HUES48 (cell line): ENCODE data around the gene KXD1.
A peak's percentile ranks its signal among the peaks of the same experiment; 100 is the strongest.
"Not testable (repeated sequence)": the region's sequence is repeated elsewhere in the genome, so short reads cannot be mapped to it uniquely, and the experiment has no call there.

Source experiments
- H3K27ac ChIP-seq: one replicate; pipeline ENCODE4 v1.7.0; 2013; ENCODE audit warnings: low read depth, low read length, inconsistent platforms
- H3K27me3 ChIP-seq: 2 replicates; pipeline ENCODE4 v1.6.1; 2013; ENCODE audit warnings: mild to moderate bottlenecking, low read length; ENCODE audit not compliant: control insufficient read depth, insufficient read depth
- H3K36me3 ChIP-seq: 2 replicates; pipeline ENCODE4 v1.6.1; 2013; ENCODE audit warnings: low read length; ENCODE audit not compliant: control insufficient read depth, insufficient read depth
- H3K4me1 ChIP-seq: 2 replicates; pipeline ENCODE4 v1.6.1; 2013; ENCODE audit warnings: mild to moderate bottlenecking, low read length; ENCODE audit not compliant: control insufficient read depth, insufficient read depth
- H3K4me3 ChIP-seq: 2 replicates; pipeline ENCODE4 v1.5.1; 2013; ENCODE audit warnings: mild to moderate bottlenecking, low read depth, low read length
- H3K9ac ChIP-seq: 2 replicates; pipeline ENCODE4 v1.6.1; 2013; ENCODE audit warnings: mild to moderate bottlenecking, low read depth, low read length, moderate library complexity
- H3K9me3 ChIP-seq: 2 replicates; pipeline ENCODE4 v1.6.1; 2013; ENCODE audit warnings: low read length; ENCODE audit not compliant: control insufficient read depth, insufficient read depth

Gene KXD1

GRCh38 chr19:18536475-18536874 is 21.2 kb upstream of the KXD1 start:
- no peak overlapping the region for H3K27ac ChIP-seq
- peaks cover 76% of the 10 kb centered on the region for H3K36me3 ChIP-seq
- no peaks in the 10 kb centered on the region for H3K9me3 ChIP-seq
- no peak overlapping the region for H3K4me3 ChIP-seq
- no peak overlapping the region for H3K9ac ChIP-seq
- no peaks in the 10 kb centered on the region for H3K4me1 ChIP-seq
- H3K27me3 ChIP-seq = no peaks in the 10 kb centered on the region

- no peak overlapping the region for H3K27ac ChIP-seq
- H3K9me3 ChIP-seq = no peaks in the 10 kb centered on the region
- no peak overlapping the region for H3K4me3 ChIP-seq
- H3K27me3 ChIP-seq = no peaks in the 10 kb centered on the region
- no peak overlapping the region for H3K9ac ChIP-seq
- H3K4me1 ChIP-seq = 0 out of 2 replicates have a peak, but pooled peaks cover 2% of the 10 kb centered on the region
- peaks cover 72% of the 10 kb centered on the region for H3K36me3 ChIP-seq
Observed at GRCh38 chr19:18537431-18537830, 20.2 kb upstream of the KXD1 start.

- Histone ChIP-seq H3K9ac (no peak overlapping the region), H3K36me3 (peaks cover 65% of the 10 kb centered on the region), H3K27me3 (no peaks in the 10 kb centered on the region), H3K27ac (no peak overlapping the region), H3K4me3 (no peak overlapping the region), H3K9me3 (no peaks in the 10 kb centered on the region), H3K4me1 (0 out of 2 replicates have a peak, but pooled peaks cover 3% of the 10 kb centered on the region)
Observed at GRCh38 chr19:18538115-18538514, 19.6 kb upstream of the KXD1 start.

- peaks cover 62% of the 10 kb centered on the region for H3K36me3 ChIP-seq
- no peak overlapping the region for H3K27ac ChIP-seq
- no peak overlapping the region for H3K9ac ChIP-seq
- H3K9me3 ChIP-seq = no peaks in the 10 kb centered on the region
- H3K4me3 ChIP-seq = no peak overlapping the region
- H3K4me1 ChIP-seq = peaks cover 9% of the 10 kb centered on the region
- no peaks in the 10 kb centered on the region for H3K27me3 ChIP-seq
Observed at GRCh38 chr19:18539372-18539771, 18.3 kb upstream of the KXD1 start.

GRCh38 chr19:18540200-18540599 is 17.5 kb upstream of the KXD1 start:
- H3K27me3 ChIP-seq, H3K4me1 ChIP-seq, H3K4me3 ChIP-seq, H3K27ac ChIP-seq, H3K9ac ChIP-seq, H3K9me3 ChIP-seq: not testable (repeated sequence)
- H3K36me3 ChIP-seq = peaks cover 59% of the 10 kb centered on the region

- Histone ChIP-seq H3K4me3 (no peak overlapping the region), H3K36me3 (peaks cover 47% of the 10 kb centered on the region), H3K9me3 (no peaks in the 10 kb centered on the region), H3K27ac (no peak overlapping the region), H3K4me1 (peaks cover 9% of the 10 kb centered on the region), H3K9ac (no peak overlapping the region), H3K27me3 (no peaks in the 10 kb centered on the region)
Observed at GRCh38 chr19:18541258-18541991, 16.2 kb upstream of the KXD1 start.

GRCh38 chr19:18541992-18542940 is 15.4 kb upstream of the KXD1 start:
- H3K27ac ChIP-seq = no peak overlapping the region
- H3K27me3 ChIP-seq = no peaks in the 10 kb centered on the region
- peaks cover 39% of the 10 kb centered on the region for H3K36me3 ChIP-seq
- no peak overlapping the region for H3K9ac ChIP-seq
- H3K4me3 ChIP-seq = peak overlapping the region; percentile 61
- H3K9me3 ChIP-seq = no peaks in the 10 kb centered on the region
- peaks cover 9% of the 10 kb centered on the region for H3K4me1 ChIP-seq

GRCh38 chr19:18542941-18543813 is 14.5 kb upstream of the KXD1 start, which contains the start of gene FKBP8:
FKBP8 (minus strand) TSS chr19:18543573; CDS start chr19:18541970, 1,603 bp downstream.
- Histone ChIP-seq H3K27ac (peak within 1 kb of the TSS; percentile 51), H3K9me3 (no peaks in the 10 kb centered on the region), H3K4me3 (peak within 1 kb of the TSS; percentile 69), H3K4me1 (peaks cover 9% of the 10 kb centered on the region), H3K27me3 (no peaks in the 10 kb centered on the region), H3K36me3 (peaks cover 30% of the 10 kb centered on the region), H3K9ac (no peak within 1 kb of the TSS)

- no peaks in the 10 kb centered on the region for H3K27me3 ChIP-seq
- no peaks in the 10 kb centered on the region for H3K9me3 ChIP-seq
- H3K9ac ChIP-seq = no peak overlapping the region
- no peak overlapping the region for H3K27ac ChIP-seq
- peaks cover 30% of the 10 kb centered on the region for H3K36me3 ChIP-seq
- H3K4me3 ChIP-seq = peak overlapping the region; percentile 69
- peaks cover 9% of the 10 kb centered on the region for H3K4me1 ChIP-seq
Observed at GRCh38 chr19:18543814-18544475, 13.7 kb upstream of the KXD1 start.

- Histone ChIP-seq H3K4me3 (no peak overlapping the region), H3K9ac (no peak overlapping the region)
Observed at GRCh38 chr19:18551631-18552030, 6.0 kb upstream of the KXD1 start.

More at GRCh38 chr19:18551631-18552030, 6.0 kb upstream of the KXD1 start:
- no peaks in the 10 kb centered on the region for H3K27me3 ChIP-seq
- no peaks in the 10 kb centered on the region for H3K36me3 ChIP-seq
- no peaks in the 10 kb centered on the region for H3K9me3 ChIP-seq
- H3K4me1 ChIP-seq = no peaks in the 10 kb centered on the region
- no peak overlapping the region for H3K27ac ChIP-seq
